ENCODE results near the gene RHBDF1.

GRCh38 chr16:84718-85406, 12.4 kb upstream of the RHBDF1 start:
- TF ChIP-seq CTCF (conservative IDR thresholded peaks at IDR 0.05; ENCODE audit: low read depth, low read length) (no peak), EZH2 (IDR thresholded peaks at IDR 0.05; ENCODE audit: low read length, unreplicated experiment) (no peak)
